Measurements from ENCODE around the gene GJC1.
"Not testable (repeated sequence)": the region's sequence is repeated elsewhere in the genome, so short reads cannot be mapped to it uniquely, and the experiment has no call there.

GJC1 gene

GRCh38 chr17:44760474-44761308 is 69.4 kb downstream of the GJC1 start:
- no peak for DNase-seq (ENCODE audit: low read depth in 2 of 2)

- DNase-seq (ENCODE audit: low read depth in 2 of 2), result no peak
Observed at GRCh38 chr17:44759916-44760243, 70.2 kb downstream of the GJC1 start.

DNA sequence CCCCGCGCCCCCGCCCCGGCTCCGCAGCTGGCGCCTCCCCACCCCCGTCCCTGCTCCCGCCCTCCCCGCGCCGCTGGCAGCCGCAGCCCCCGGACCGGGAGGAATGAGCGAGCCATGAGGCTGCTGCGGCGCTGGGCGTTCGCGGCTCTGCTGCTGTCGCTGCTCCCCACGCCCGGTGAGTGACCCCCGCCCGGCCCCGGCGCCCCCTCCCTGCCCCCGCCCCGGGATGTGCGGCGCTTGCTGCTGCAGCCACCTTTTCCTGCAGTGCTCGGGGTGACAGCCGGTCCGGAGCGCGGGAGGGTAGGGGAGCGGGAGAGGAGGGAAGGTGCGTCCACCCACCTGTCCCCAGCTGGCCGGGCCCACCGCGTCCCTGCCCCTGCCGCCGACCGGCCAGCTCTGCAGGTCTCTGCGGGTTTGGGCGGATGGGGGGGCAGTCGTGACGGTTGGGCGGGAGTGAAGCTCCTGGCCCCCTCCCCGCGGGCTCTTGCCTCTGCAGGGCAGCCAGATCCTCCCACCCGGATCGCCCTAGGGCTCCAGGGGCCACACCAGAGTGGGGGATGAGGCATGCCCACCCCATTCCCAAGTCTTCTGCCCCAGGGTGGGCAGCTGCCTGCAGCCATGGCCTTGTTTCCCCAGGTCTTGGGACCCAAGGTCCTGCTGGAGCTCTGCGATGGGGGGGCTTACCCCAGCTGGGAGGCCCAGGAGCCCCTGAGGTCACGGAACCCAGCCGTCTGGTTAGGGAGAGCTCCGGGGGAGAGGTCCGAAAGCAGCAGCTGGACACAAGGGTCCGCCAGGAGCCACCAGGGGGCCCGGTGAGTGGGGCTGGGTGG is 70.8 kb downstream of the GJC1 start:
- no peak for DNase-seq (ENCODE audit: low read depth in 2 of 2)

- no peak for DNase-seq (ENCODE audit: low read depth in 2 of 2)
Observed at GRCh38 chr17:44758414-44759085, 71.5 kb downstream of the GJC1 start, which contains the start of gene ADAM11. Gene ADAM11 (plus strand): TSS chr17:44758988. CDS start chr17:44759200, 212 bp downstream.

GRCh38 chr17:44757918-44758413 is 72.1 kb downstream of the GJC1 start:
- no peak for DNase-seq (ENCODE audit: low read depth in 2 of 2)

GRCh38 chr17:44757045-44757917 is 72.8 kb downstream of the GJC1 start:
- DNase-seq (ENCODE audit: low read depth in 2 of 2), result no peak

DNA sequence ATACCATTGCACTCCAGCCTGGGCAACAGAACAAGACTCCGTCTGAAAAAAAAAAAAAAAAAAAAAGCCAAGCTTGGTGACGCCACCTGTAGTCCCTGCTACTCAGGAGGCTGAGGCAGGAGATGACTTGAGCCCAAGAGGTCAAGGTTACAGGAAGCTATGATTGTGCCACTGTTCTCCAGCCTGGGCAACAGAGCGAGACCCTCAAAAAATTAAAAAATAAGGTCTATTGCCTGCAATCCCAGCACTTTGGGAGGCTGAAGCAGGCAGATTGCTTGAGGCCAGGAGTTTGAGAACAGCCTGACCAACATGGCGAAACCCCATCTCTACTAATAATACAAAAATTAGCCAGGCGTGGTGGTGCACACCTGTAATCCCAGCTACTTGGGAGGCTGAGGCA is 74.9 kb downstream of the GJC1 start:
- DNase-seq (ENCODE audit: low read depth in 2 of 2), result not testable (repeated sequence)

GRCh38 chr17:44754276-44754675 is 75.8 kb downstream of the GJC1 start:
- DNase-seq (ENCODE audit: low read depth in 2 of 2), result no peak

DNA sequence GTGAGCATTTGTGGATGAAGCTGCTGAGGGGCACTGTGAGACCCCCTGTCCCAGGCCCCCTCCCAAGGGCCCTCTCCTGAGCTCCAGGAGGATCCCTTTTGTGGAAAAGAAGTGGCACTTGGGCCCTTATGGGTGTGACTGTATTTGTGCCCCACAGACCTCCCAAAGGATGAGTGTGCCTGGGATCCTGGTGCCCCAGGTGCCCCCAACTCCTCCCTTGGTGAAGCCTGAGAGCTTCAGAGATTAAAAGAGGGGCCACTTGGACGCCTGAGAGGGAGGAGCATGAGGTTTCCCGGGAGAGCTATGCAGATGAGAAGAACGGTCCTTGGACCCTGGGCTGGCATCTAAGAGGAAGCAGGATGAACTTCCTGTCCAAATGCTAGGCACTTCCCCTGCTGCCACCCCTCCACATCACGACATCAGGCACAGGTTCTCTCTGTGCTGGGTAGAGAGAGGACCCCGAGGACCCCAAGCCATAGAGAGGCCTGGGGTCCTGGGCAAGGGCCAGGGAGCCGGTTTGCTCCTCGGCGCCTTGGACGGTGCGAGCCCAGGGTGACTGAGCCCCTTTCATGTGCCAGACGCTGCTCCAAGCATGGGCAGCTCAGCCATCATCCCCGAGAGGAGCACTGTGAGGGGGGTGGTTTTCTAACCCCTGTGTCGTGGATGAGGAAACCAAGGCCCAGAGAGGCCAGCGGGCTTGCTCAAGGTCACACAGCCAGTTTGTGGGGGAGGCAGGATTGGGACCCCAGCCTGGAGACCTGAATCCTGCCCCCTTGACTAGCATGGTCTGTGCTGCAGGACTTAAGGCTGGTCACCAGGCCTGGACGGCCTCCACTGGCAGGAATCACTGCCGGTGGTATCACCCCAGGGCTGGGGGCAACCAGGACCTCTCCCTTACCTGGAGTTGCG is 76.9 kb downstream of the GJC1 start:
- no peak for DNase-seq (ENCODE audit: low read depth in 2 of 2)

GRCh38 chr17:44751806-44752205 is 78.3 kb downstream of the GJC1 start:
- no peak for DNase-seq (ENCODE audit: low read depth in 2 of 2)

- no peak for DNase-seq (ENCODE audit: low read depth in 2 of 2)
Observed at GRCh38 chr17:44751331-44751730, 78.8 kb downstream of the GJC1 start.

- no peak for DNase-seq (ENCODE audit: low read depth in 2 of 2)
Observed at GRCh38 chr17:44749980-44750318, 80.1 kb downstream of the GJC1 start.

- no peak for DNase-seq (ENCODE audit: low read depth in 2 of 2)
Observed at GRCh38 chr17:44749076-44749979, 80.8 kb downstream of the GJC1 start.
